IPS-20b (cell line): ENCODE results near the gene RIPPLY1.

Experiments used
- H3K27ac ChIP-seq: one replicate; pipeline ENCODE4 v1.5.1; 2013; ENCODE audit warnings: low read length
- H3K27me3 ChIP-seq: 2 replicates; pipeline ENCODE4 v1.6.1; 2013; ENCODE audit warnings: mild to moderate bottlenecking, low read length, inconsistent platforms; ENCODE audit not compliant: insufficient read depth
- H3K36me3 ChIP-seq: 2 replicates; pipeline ENCODE4 v1.6.1; 2013; ENCODE audit warnings: low read depth, mild to moderate bottlenecking, inconsistent platforms, low read length, moderate library complexity; ENCODE audit not compliant: insufficient read depth
- H3K4me1 ChIP-seq: 2 replicates; pipeline ENCODE4 v1.6.1; 2013; ENCODE audit warnings: mild to moderate bottlenecking, control low read depth, inconsistent platforms, low read length, moderate library complexity; ENCODE audit not compliant: insufficient read depth
- H3K4me3 ChIP-seq: 2 replicates; pipeline ENCODE4 v1.5.1; 2013; ENCODE audit warnings: mild to moderate bottlenecking, low read length, inconsistent platforms
- H3K9ac ChIP-seq: 2 replicates; pipeline ENCODE4 v1.6.1; 2013; ENCODE audit warnings: low read depth, mild to moderate bottlenecking, inconsistent platforms, low read length, moderate library complexity
- H3K9me3 ChIP-seq: 2 replicates; pipeline ENCODE4 v1.6.1; 2013; ENCODE audit warnings: mild to moderate bottlenecking, low read depth, low read length, inconsistent platforms; ENCODE audit not compliant: insufficient read depth

RIPPLY1 gene, protein sequence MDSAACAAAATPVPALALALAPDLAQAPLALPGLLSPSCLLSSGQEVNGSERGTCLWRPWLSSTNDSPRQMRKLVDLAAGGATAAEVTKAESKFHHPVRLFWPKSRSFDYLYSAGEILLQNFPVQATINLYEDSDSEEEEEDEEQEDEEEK

DNA sequence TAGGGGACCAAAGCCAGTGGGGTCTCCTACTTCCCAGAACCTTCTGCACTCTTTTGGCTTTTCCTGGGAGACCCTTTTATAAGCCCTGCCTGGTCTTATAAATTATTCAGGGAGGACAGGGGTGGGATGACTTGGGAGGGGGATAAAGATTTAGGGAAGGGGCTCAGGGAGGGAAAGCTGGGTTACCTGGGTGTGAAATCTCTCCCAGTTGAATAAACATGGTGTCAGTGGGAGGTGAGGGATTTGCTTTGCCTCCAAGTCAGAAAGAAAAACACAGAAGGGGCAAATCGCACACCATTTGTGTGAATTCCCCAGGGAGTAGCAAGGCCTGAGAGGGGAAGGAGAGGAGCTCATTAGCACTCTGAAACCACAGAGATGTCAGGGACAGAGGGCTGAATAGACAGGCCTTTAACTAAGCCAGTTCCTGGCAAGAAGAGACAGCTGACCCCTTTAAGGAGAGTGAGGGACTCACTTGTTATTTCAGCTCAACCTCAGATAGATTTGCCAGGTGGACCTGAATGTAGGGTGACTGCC lies at the start of gene RIPPLY1:
TSS of gene RIPPLY1 (minus strand) at position 51 of the 534 bp plus-strand sequence. CDS start 54 bp downstream, outside the sequence.
- no peak within 1 kb of the TSS for H3K9ac ChIP-seq
- no peak within 1 kb of the TSS for H3K27ac ChIP-seq
- no peak within 1 kb of the TSS for H3K4me3 ChIP-seq
- H3K4me1 ChIP-seq, result no peaks in the 10 kb centered on the region
- H3K36me3 ChIP-seq, result no peaks in the 10 kb centered on the region
- no peaks in the 10 kb centered on the region for H3K9me3 ChIP-seq
- H3K27me3 ChIP-seq, result no peaks in the 10 kb centered on the region

DNA sequence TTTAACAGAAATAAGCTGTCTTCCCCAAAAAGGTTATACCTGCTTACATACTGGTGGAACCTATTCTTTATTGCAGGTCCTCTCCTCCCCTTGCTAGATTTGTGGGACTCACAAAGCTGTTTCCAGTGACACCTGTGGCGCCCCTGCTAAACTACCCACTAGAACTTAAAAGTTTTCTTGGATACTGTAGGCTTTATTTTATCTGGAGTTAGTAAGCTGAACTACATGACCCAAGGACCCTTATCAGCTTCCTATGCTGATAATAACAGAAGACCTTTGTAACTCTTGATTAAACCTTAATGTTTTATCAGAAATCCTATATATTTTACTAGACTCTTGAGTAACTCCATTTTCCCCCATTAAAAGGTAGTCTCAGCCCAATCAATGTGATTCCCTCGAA lies 49.4 kb upstream of the RIPPLY1 start:
- Histone ChIP-seq H3K9me3 (no peaks in the 10 kb centered on the region), H3K4me3 (no peak overlapping the region), H3K36me3 (no peaks in the 10 kb centered on the region), H3K27me3 (no peaks in the 10 kb centered on the region), H3K9ac (no peak overlapping the region), H3K27ac (no peak overlapping the region), H3K4me1 (no peaks in the 10 kb centered on the region)

DNA sequence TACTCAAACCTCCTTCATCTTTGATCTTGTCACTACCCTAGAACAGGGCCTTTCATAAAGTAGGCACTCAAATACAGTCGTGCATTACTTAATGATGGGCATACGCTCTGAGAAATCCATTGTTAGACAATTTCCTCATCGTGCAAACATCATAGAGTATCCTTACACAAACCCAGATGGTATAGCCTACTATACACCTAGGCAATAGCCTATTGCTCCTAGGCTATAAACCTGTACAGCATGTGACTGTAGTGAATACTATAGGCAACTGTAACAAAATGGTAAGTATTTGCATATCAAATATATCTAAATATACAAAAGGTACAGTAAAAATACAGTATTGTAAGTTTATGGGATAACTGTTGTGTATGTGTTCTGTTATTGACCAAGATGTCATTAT lies 48.9 kb upstream of the RIPPLY1 start:
- Histone ChIP-seq H3K9me3 (no peaks in the 10 kb centered on the region), H3K9ac (no peak overlapping the region), H3K27ac (no peak overlapping the region), H3K27me3 (no peaks in the 10 kb centered on the region), H3K4me3 (no peak overlapping the region), H3K4me1 (no peaks in the 10 kb centered on the region), H3K36me3 (no peaks in the 10 kb centered on the region)

- H3K36me3 ChIP-seq, result no peaks in the 10 kb centered on the region
- H3K9ac ChIP-seq, result no peak overlapping the region
- H3K27me3 ChIP-seq, result no peaks in the 10 kb centered on the region
- no peaks in the 10 kb centered on the region for H3K4me1 ChIP-seq
- no peak overlapping the region for H3K4me3 ChIP-seq
- H3K27ac ChIP-seq, result no peak overlapping the region
- H3K9me3 ChIP-seq, result no peaks in the 10 kb centered on the region
Measured at GRCh38 chrX:106951230-106951629, 48.1 kb upstream of the RIPPLY1 start.

GRCh38 chrX:106950381-106950780 lies 47.2 kb upstream of the RIPPLY1 start:
- Histone ChIP-seq H3K4me1 (no peaks in the 10 kb centered on the region), H3K27me3 (no peaks in the 10 kb centered on the region), H3K27ac (no peak overlapping the region)

DNA sequence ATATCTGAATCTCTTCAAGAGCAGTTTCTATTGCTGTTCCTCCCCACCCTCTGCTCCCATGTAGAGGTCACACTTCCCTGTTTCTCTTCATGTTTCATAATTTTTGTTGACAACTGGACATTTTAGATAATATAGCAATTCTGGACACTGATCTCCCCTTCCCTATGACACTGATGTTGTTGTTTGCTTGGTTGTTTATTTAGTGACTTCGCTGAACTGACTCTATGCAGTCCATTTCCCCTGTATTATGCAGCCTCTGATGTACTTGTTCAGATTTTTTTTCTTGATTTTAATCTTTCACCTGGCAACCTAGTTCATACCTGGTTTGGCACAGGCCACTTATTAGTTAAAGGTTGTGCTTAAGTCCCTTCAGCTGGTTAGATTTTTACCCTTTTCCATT lies 46.2 kb upstream of the RIPPLY1 start:
- Histone ChIP-seq H3K4me3 (no peak overlapping the region), H3K4me1 (no peaks in the 10 kb centered on the region)

More at GRCh38 chrX:106950381-106950780, 47.2 kb upstream of the RIPPLY1 start:
- no peaks in the 10 kb centered on the region for H3K36me3 ChIP-seq
- H3K9ac ChIP-seq, result no peak overlapping the region
- no peaks in the 10 kb centered on the region for H3K9me3 ChIP-seq
- no peak overlapping the region for H3K4me3 ChIP-seq

DNA sequence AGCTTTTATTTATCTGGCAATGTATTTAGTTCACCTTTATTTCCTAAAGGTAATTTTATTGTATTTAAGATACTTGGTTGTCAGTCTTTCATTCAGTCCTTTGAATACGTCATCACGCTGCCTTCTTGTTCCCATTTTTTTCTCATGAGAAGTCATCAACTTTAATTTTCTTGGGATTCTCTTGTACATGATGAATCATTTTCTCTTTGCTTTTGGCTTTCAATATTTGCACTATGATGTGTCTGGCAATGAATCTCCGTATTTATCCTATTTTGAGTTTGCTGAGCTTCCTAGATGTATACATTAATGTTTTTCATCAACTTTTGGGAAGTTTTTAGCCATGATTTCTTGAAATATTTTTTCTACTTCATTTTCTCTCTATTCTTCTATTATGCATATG lies 45.5 kb upstream of the RIPPLY1 start:
- Histone ChIP-seq H3K9me3 (no peaks in the 10 kb centered on the region), H3K4me1 (no peaks in the 10 kb centered on the region), H3K9ac (no peak overlapping the region), H3K27me3 (no peaks in the 10 kb centered on the region), H3K36me3 (no peaks in the 10 kb centered on the region), H3K27ac (no peak overlapping the region), H3K4me3 (no peak overlapping the region)

More for the DNA sequence above, 46.2 kb upstream of the RIPPLY1 start:
- H3K27ac ChIP-seq, result no peak overlapping the region
- no peaks in the 10 kb centered on the region for H3K36me3 ChIP-seq
- H3K9ac ChIP-seq, result no peak overlapping the region
- H3K9me3 ChIP-seq, result no peaks in the 10 kb centered on the region
- H3K27me3 ChIP-seq, result no peaks in the 10 kb centered on the region

DNA sequence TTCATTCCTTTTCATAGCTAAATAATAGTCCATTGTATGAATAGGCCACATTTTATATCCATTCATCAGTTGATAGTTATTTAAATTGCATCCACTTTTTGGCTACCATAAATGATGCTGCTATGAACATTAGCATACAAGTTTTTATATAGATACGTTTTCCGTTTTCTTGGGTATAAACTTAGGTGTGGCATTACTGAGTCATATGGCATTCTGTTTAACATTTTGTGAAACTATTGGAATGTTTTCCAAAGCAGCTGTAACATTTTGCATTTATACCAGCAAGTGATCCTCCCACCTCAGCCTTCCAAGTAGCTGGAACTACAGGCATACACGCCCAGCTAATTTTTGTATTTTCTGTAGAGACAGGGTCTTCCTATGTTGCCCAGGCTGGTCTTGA lies 43.3 kb upstream of the RIPPLY1 start:
- H3K9ac ChIP-seq, result no peak overlapping the region
- H3K36me3 ChIP-seq, result no peaks in the 10 kb centered on the region
- H3K9me3 ChIP-seq, result no peaks in the 10 kb centered on the region
- H3K4me3 ChIP-seq, result no peak overlapping the region
- H3K27ac ChIP-seq, result no peak overlapping the region
- no peaks in the 10 kb centered on the region for H3K4me1 ChIP-seq
- no peaks in the 10 kb centered on the region for H3K27me3 ChIP-seq

- no peaks in the 10 kb centered on the region for H3K4me1 ChIP-seq
- no peaks in the 10 kb centered on the region for H3K27me3 ChIP-seq
Measured at GRCh38 chrX:106940068-106940467, 36.9 kb upstream of the RIPPLY1 start.

DNA sequence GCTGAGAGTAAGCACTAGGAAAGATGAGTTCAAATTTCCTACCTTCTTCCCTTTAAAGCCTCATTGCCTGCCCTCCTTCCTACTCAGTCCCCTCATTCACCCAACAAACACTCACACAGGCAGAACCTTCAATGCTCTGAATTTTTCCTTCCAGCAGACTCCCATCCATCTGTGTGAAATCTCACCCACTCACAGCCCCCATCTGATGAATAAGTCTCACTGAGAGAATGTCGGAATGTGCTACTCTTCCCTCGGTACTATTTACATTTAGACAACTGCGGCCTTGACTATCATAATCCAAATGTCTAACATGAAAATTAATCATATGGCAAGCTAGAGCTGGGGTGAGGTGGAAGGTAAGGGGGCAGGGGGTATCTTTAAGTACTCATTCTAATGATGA lies 36.4 kb upstream of the RIPPLY1 start:
- Histone ChIP-seq H3K9me3 (no peaks in the 10 kb centered on the region), H3K4me1 (no peaks in the 10 kb centered on the region), H3K9ac (no peak overlapping the region), H3K4me3 (no peak overlapping the region), H3K27ac (no peak overlapping the region), H3K36me3 (no peaks in the 10 kb centered on the region), H3K27me3 (no peaks in the 10 kb centered on the region)

More at GRCh38 chrX:106940068-106940467, 36.9 kb upstream of the RIPPLY1 start:
- no peak overlapping the region for H3K9ac ChIP-seq
- no peak overlapping the region for H3K4me3 ChIP-seq
- no peaks in the 10 kb centered on the region for H3K36me3 ChIP-seq
- no peaks in the 10 kb centered on the region for H3K9me3 ChIP-seq
- no peak overlapping the region for H3K27ac ChIP-seq

DNA sequence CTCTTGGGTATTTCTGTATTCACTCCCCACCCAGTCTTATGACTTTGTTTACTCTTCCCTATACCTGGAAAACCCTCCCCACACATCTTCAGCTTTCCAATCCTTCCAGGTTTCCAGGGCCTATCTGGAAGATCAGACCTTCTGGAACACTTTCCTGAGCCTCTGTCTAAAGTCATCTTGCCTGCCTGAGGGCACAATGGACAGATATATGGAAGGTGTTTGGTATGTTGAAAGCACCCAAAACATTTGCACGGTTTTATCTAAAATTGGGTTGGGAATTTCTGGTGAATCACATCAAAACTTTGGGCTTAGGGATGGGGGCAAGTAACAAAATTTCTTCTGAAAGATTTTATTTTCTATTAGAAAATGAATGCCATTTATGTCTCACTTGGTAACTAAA lies 33.1 kb upstream of the RIPPLY1 start:
- Histone ChIP-seq H3K27me3 (no peaks in the 10 kb centered on the region), H3K9me3 (no peaks in the 10 kb centered on the region), H3K27ac (no peak overlapping the region), H3K4me3 (no peak overlapping the region), H3K36me3 (no peaks in the 10 kb centered on the region), H3K9ac (no peak overlapping the region), H3K4me1 (no peaks in the 10 kb centered on the region)

- H3K27me3 ChIP-seq, result no peaks in the 10 kb centered on the region
- H3K27ac ChIP-seq, result no peak overlapping the region
- H3K9me3 ChIP-seq, result no peaks in the 10 kb centered on the region
- H3K4me3 ChIP-seq, result no peak overlapping the region
- H3K36me3 ChIP-seq, result no peaks in the 10 kb centered on the region
- H3K4me1 ChIP-seq, result no peaks in the 10 kb centered on the region
- no peak overlapping the region for H3K9ac ChIP-seq
Measured at GRCh38 chrX:106935175-106935574, 32.0 kb upstream of the RIPPLY1 start.
